H1 (cell line): ENCODE data around the gene ZNF441. TPM values are rescaled to one million over a fixed set of nuclear protein-coding genes. Genes with fewer than 3 reads are reported as not detected.

Experiments
- CTCF ChIA-PET: fragments of 300-600 bp; sonication (Branson Sonifier 250); formaldehyde crosslinking; loops from one replicate; lab custom pipeline; 2021; ENCODE audit not compliant: partially characterized antibody; lab: Charles Lee
- POLR2A ChIA-PET: fragments of 300-600 bp; sonication (Branson Sonifier 250); formaldehyde crosslinking; loops from one replicate; lab custom pipeline; 2021; ENCODE audit warnings: inconsistent platforms; ENCODE audit not compliant: partially characterized antibody; lab: Charles Lee
- DNase-seq, 2 experiments: peaks; one replicate each; pipeline versions ENCODE4 v3.0.0 to v3.0.0-alpha.2; 2010 to 2022; ENCODE audit warnings: low spot score in 2 of 2, low read depth in 1 of 2, mixed read lengths in 1 of 2
- FAIRE-seq: peaks from 2 replicates; lab custom pipeline; 2011; peaks lifted over from hg19 to GRCh38; lab: Jason Lieb, UNC
- H2AFZ ChIP-seq: 2 replicates; pipeline ENCODE4 v1.8.1; 2012; ENCODE audit warnings: low read length, inconsistent platforms
- H2AK5ac ChIP-seq: 2 replicates; pipeline ENCODE4 v1.6.1; 2013; ENCODE audit warnings: low read depth, low read length
- H2BK120ac ChIP-seq: replicated peaks from 2 replicates; pipeline ENCODE3; 2013; ENCODE audit warnings: low read depth, low read length, inconsistent platforms
- H2BK12ac ChIP-seq: 2 replicates; pipeline ENCODE4 v1.6.1; 2013; ENCODE audit warnings: low read depth, low read length
- H2BK15ac ChIP-seq: 2 replicates; pipeline ENCODE4 v1.6.1; 2013; ENCODE audit warnings: low read length
- H2BK20ac ChIP-seq: 2 replicates; pipeline ENCODE4 v1.6.1; 2013; ENCODE audit warnings: low read length
- H2BK5ac ChIP-seq: 2 replicates; pipeline ENCODE4 v1.6.1; 2013; ENCODE audit warnings: low read depth, low read length
- H3K14ac ChIP-seq: 2 replicates; pipeline ENCODE4 v1.6.1; 2013; ENCODE audit warnings: inconsistent platforms; ENCODE audit not compliant: insufficient read length
- H3K18ac ChIP-seq: 2 replicates; pipeline ENCODE4 v1.6.1; 2013; ENCODE audit warnings: low read length; ENCODE audit errors: extremely low read depth
- H3K23ac ChIP-seq: 2 replicates; pipeline ENCODE4 v1.6.1; 2013; ENCODE audit warnings: inconsistent platforms; ENCODE audit not compliant: insufficient read length
- H3K23me2 ChIP-seq: 2 replicates; pipeline ENCODE4 v1.6.1; 2013; ENCODE audit warnings: low read depth, low read length
- H3K27ac ChIP-seq: 2 replicates; pipeline ENCODE4 v1.6.1; 2011; ENCODE audit warnings: low read depth, low read length, inconsistent platforms
- H3K27me3 ChIP-seq, 4 experiments: replicated peaks in 1 of 4; 1 replicate in 1 of 4; 2 replicates in 3 of 4; pipeline versions ENCODE4 v1.6.1 to v1.8.1; 2011 to 2013; ENCODE audit warnings: low read length in 3 of 4, mild to moderate bottlenecking in 3 of 4, inconsistent platforms in 2 of 4, mixed read lengths in 2 of 4, moderate library complexity in 1 of 4; ENCODE audit not compliant: control insufficient read depth in 3 of 4, insufficient read depth in 3 of 4; ENCODE audit errors: extremely low read depth in 1 of 4
- H3K36me3 ChIP-seq, 4 experiments: 2 replicates each; pipeline versions ENCODE4 v1.6.1 to v1.8.1; 2011 to 2013; ENCODE audit warnings: mild to moderate bottlenecking in 4 of 4, low read length in 3 of 4, moderate library complexity in 2 of 4, control low read depth in 1 of 4, inconsistent platforms in 1 of 4; ENCODE audit not compliant: insufficient read depth in 4 of 4, control insufficient read depth in 2 of 4
- H3K4ac ChIP-seq: replicated peaks from 2 replicates; pipeline ENCODE3; 2013; ENCODE audit warnings: low read length, low read depth, mixed read lengths, inconsistent platforms; ENCODE audit not compliant: insufficient read length
- H3K4me1 ChIP-seq, 4 experiments: replicated peaks in 1 of 4; 1 replicate in 1 of 4; 2 replicates in 3 of 4; pipeline versions ENCODE4 v1.6.1 to v1.8.1; 2011 to 2013; ENCODE audit warnings: low read length in 3 of 4, inconsistent platforms in 2 of 4, mixed read lengths in 1 of 4; ENCODE audit not compliant: insufficient read depth in 4 of 4, control insufficient read depth in 3 of 4
- H3K4me2 ChIP-seq, 2 experiments: 2 replicates each; pipeline versions ENCODE4 v1.6.1 to v1.8.1; 2011 to 2013; ENCODE audit warnings: low read depth in 2 of 2, low read length in 2 of 2, control low read depth in 1 of 2, inconsistent platforms in 1 of 2, mild to moderate bottlenecking in 1 of 2; ENCODE audit not compliant: insufficient read depth in 1 of 2
- H3K4me3 ChIP-seq, 4 experiments: fragments of 200-600, 300-600 bp in 1 of 4; sonication (generic), shearing (Covaris generic), sonication (Bioruptor Twin) in 1 of 4; 2 replicates each; pipeline versions ENCODE4 v1.5.1 to v1.8.1; 2011 to 2016; ENCODE audit warnings: low read length in 4 of 4, low read depth in 3 of 4, control low read depth in 2 of 4, inconsistent platforms in 2 of 4, mild to moderate bottlenecking in 2 of 4, mixed read lengths in 1 of 4, moderate library complexity in 1 of 4; ENCODE audit not compliant: insufficient read depth in 2 of 4; ENCODE audit errors: extremely low read depth in 1 of 4
- H3K56ac ChIP-seq: replicated peaks from 2 replicates; pipeline ENCODE3; 2013; ENCODE audit warnings: low read depth, mild to moderate bottlenecking, mixed read lengths, low read length, inconsistent platforms; ENCODE audit not compliant: insufficient read length
- H3K79me1 ChIP-seq: 2 replicates; pipeline ENCODE4 v1.6.1; 2013; ENCODE audit warnings: low read depth, low read length, control low read depth
- H3K79me2 ChIP-seq, 2 experiments: 2 replicates each; pipeline versions ENCODE4 v1.6.1 to v1.8.1; 2012 to 2013; ENCODE audit warnings: low read length in 2 of 2, mild to moderate bottlenecking in 2 of 2, inconsistent platforms in 1 of 2; ENCODE audit not compliant: insufficient read depth in 2 of 2, control insufficient read depth in 1 of 2
- H3K9ac ChIP-seq, 4 experiments: replicated peaks in 1 of 4; 1 replicate in 1 of 4; 2 replicates in 3 of 4; pipeline versions ENCODE4 v1.6.1 to v1.8.1; 2011 to 2013; ENCODE audit warnings: low read depth in 3 of 4, low read length in 3 of 4, control low read depth in 2 of 4, mild to moderate bottlenecking in 2 of 4, moderate library complexity in 2 of 4, inconsistent platforms in 1 of 4; ENCODE audit errors: extremely low read depth in 1 of 4
- H3K9me3 ChIP-seq, 2 experiments: 2 replicates each; pipeline versions ENCODE4 v1.6.1 to v1.8.1; 2012 to 2013; ENCODE audit warnings: mild to moderate bottlenecking in 2 of 2, moderate library complexity in 2 of 2, control low read depth in 1 of 2, inconsistent platforms in 1 of 2, low read depth in 1 of 2, low read length in 1 of 2, mixed read lengths in 1 of 2; ENCODE audit not compliant: insufficient read depth in 2 of 2
- H4K20me1 ChIP-seq, 2 experiments: replicated peaks in 1 of 2; 2 replicates each; pipeline versions ENCODE3 to v1.8.1; 2011 to 2013; ENCODE audit warnings: inconsistent platforms in 2 of 2, low read length in 2 of 2, mild to moderate bottlenecking in 1 of 2; ENCODE audit not compliant: insufficient read depth in 2 of 2, control insufficient read depth in 1 of 2
- H4K5ac ChIP-seq: 2 replicates; pipeline ENCODE4 v1.6.1; 2013; ENCODE audit warnings: low read length, low read depth, mixed read lengths, inconsistent platforms; ENCODE audit not compliant: insufficient read length
- H4K8ac ChIP-seq: 2 replicates; pipeline ENCODE4 v1.8.0; 2013; ENCODE audit warnings: mild to moderate bottlenecking, moderate library complexity, low read length, inconsistent platforms; ENCODE audit not compliant: insufficient read depth; ENCODE audit errors: extremely low read depth
- H4K91ac ChIP-seq: replicated peaks from 2 replicates; pipeline ENCODE3; 2013; ENCODE audit warnings: low read length, mixed read lengths, inconsistent platforms; ENCODE audit not compliant: insufficient read length
- ASH2L ChIP-seq: fragments of 200-600, 300-600 bp; sonication (generic); IDR thresholded peaks from one replicate; pipeline ENCODE4 v1.7.1; 2017; ENCODE audit warnings: low read length
- ATF3 ChIP-seq: IDR thresholded peaks from 2 replicates; pipeline ENCODE4 v1.6.1; 2011; ENCODE audit warnings: low read depth, mild to moderate bottlenecking, low read length; ENCODE audit not compliant: insufficient read depth
- CBX8 ChIP-seq: fragments of 300-800, 300-1000 bp; sonication (generic); IDR thresholded peaks from 2 replicates; pipeline ENCODE4 v1.7.1; 2016; ENCODE audit warnings: low read depth, low read length, borderline replicate concordance
- CHD2 ChIP-seq: IDR thresholded peaks from 2 replicates; pipeline ENCODE4 v1.6.1; 2012; ENCODE audit warnings: low read length, improper control_type of control experiment
- CREB1 ChIP-seq: IDR thresholded peaks from 2 replicates; pipeline ENCODE4 v1.6.1; 2012; ENCODE audit warnings: inconsistent platforms
- CTBP2 ChIP-seq: IDR thresholded peaks from 2 replicates; pipeline ENCODE4 v1.7.0; 2011; ENCODE audit warnings: borderline replicate concordance, mild to moderate bottlenecking, moderate library complexity, mixed read lengths, low read length; ENCODE audit not compliant: insufficient read depth, insufficient read length
- JUN ChIP-seq: IDR thresholded peaks from 2 replicates; pipeline ENCODE4 v1.6.1; 2011; ENCODE audit warnings: low read depth, mild to moderate bottlenecking, improper control_type of control experiment, low read length
- MAFK ChIP-seq: IDR thresholded peaks from 2 replicates; pipeline ENCODE4 v1.6.1; 2012; ENCODE audit warnings: low read depth, mild to moderate bottlenecking, improper control_type of control experiment, low read length
- NANOG ChIP-seq: IDR thresholded peaks from 2 replicates; pipeline ENCODE4 v1.6.1; 2011; ENCODE audit warnings: low read length, low read depth, mild to moderate bottlenecking, inconsistent platforms; ENCODE audit not compliant: insufficient read depth, poor library complexity, severe bottlenecking
- PHF8 ChIP-seq: fragments of 200-600 bp; sonication (generic); conservative IDR thresholded peaks from 2 replicates; pipeline ENCODE4 v1.7.1; 2012; ENCODE audit warnings: low read depth, mild to moderate bottlenecking, inconsistent platforms, low read length, moderate library complexity
- POLR2A ChIP-seq, 2 experiments: IDR thresholded peaks; 1 replicate in 1 of 2; 2 replicates in 1 of 2; pipeline ENCODE4 v1.6.1; 2011; ENCODE audit warnings: low read depth in 2 of 2, low read length in 2 of 2, mild to moderate bottlenecking in 2 of 2; ENCODE audit errors: control extremely low read depth in 1 of 2
- RAD21 ChIP-seq, 2 experiments: IDR thresholded peaks in 1 of 2; conservative IDR thresholded peaks in 1 of 2; 2 replicates each; pipeline ENCODE4 v1.6.1; 2011; ENCODE audit warnings: low read depth in 2 of 2, low read length in 2 of 2, improper control_type of control experiment in 1 of 2, inconsistent platforms in 1 of 2, mild to moderate bottlenecking in 1 of 2, moderate library complexity in 1 of 2
- RBBP5 ChIP-seq: IDR thresholded peaks from 2 replicates; pipeline ENCODE4 v1.7.1; 2012; ENCODE audit warnings: low read depth, mild to moderate bottlenecking, inconsistent platforms, low read length, moderate library complexity, borderline replicate concordance
- SUZ12 ChIP-seq: fragments of 200-600 bp; sonication (generic); IDR thresholded peaks from 2 replicates; pipeline ENCODE4 v1.6.1; 2012; ENCODE audit warnings: mild to moderate bottlenecking, inconsistent platforms, low read length, moderate library complexity, mixed read lengths
- TCF12 ChIP-seq: IDR thresholded peaks from 2 replicates; pipeline ENCODE4 v1.6.1; 2011; ENCODE audit warnings: low read depth, mild to moderate bottlenecking, low read length
- WGBS, 2 experiments: shearing (Covaris generic) in 1 of 2; methylation state at CpG; one replicate each; pipeline versions ENCODE4 v1.1.6 to v1.1.7; 2013 to 2015; ENCODE audit warnings: low lambda C conversion rate in 2 of 2, mixed read lengths in 2 of 2, inconsistent platforms in 1 of 2, low coverage in 1 of 2, missing lambda C conversion rate in 1 of 2; ENCODE audit not compliant: insufficient replicate concordance in 2 of 2, insufficient coverage in 1 of 2, insufficient read length in 1 of 2; ENCODE audit errors: extremely low coverage in 1 of 2, missing lambda C conversion rate in 1 of 2; 5-methylcytosine and 5-hydroxymethylcytosine counted together
- polyA plus RNA-seq, 7 experiments: library from polyadenylated mRNA; depleted of rRNA in 3 of 7; stranded (reverse) in 5 of 7; unstranded in 2 of 7; fragments of >200 nt in 5 of 7; fragments of 200-250 nt in 2 of 7; gene quantifications; 1 replicate in 5 of 7; 2 replicates in 1 of 7; 4 replicates in 1 of 7; pipeline versions ENCODE4 v1.2.1 to v1.2.3, GENCODE V29; 2011 to 2013; ENCODE audit warnings: missing spikeins in 2 of 7, mixed read lengths in 2 of 7
- total RNA-seq: library from RNA; stranded (reverse); fragmentation: NEBNext Ultra II Directional; extraction: Animal tissue kit (Norgen Biotek cat#: 25700); gene quantifications from 2 replicates; pipeline ENCODE4 v1.2.1, GENCODE V29; 2021

The ZNF441 gene
- total and polyA plus RNA-seq, 2 of the 8 experiments (the other 6 are each of a cell fraction or from before 2014, with no cell fraction given), result 0.09 to 0.48 TPM

- Histone ChIP-seq H3K4me3 (no peak overlapping the region), H2BK12ac (no peak overlapping the region), H3K4ac (no peak overlapping the region), H3K23ac (no peak overlapping the region), H3K27me3 (no peaks in the 10 kb centered on the region), H3K79me1 (no peaks in the 10 kb centered on the region), H3K18ac (no peak overlapping the region), H2AFZ (no peak overlapping the region), H4K91ac (no peak overlapping the region), H3K36me3 (no peaks in the 10 kb centered on the region), H3K9ac (no peak overlapping the region), H2BK5ac (no peak overlapping the region), H3K9me3 (peaks cover 11 to 19% of the 10 kb centered on the region in 2 experiments), H2BK120ac (no peak overlapping the region), H3K56ac (no peak overlapping the region), H3K27ac (no peak overlapping the region), H3K79me2 (no peaks in the 10 kb centered on the region), H2BK20ac (no peak overlapping the region), H3K4me2 (no peak overlapping the region), H3K23me2 (no peaks in the 10 kb centered on the region), H3K4me1 (no peaks in the 10 kb centered on the region), H4K20me1 (no peaks in the 10 kb centered on the region), H3K14ac (no peak overlapping the region), H2BK15ac (no peak overlapping the region), H4K5ac (no peak overlapping the region), H2AK5ac (no peak overlapping the region), H4K8ac (no peak overlapping the region)
- DNase-seq, result no peak
- WGBS, 2 experiments, result 52% methylated on average over 2 of the region's 2 CpGs; no CpG with 5 or more reads in 1 of the 2 experiments
- ChIA-PET POLR2A (no interaction called here), CTCF (no interaction called here)
- no peak for FAIRE-seq
- TF ChIP-seq RAD21 (IDR thresholded peaks at IDR 0.05 in 1 of 2, conservative IDR thresholded peaks at IDR 0.05 in 1 of 2; ENCODE audit: low read depth in 2 of 2, low read length in 2 of 2) (no peak), ATF3 (no peak), PHF8 (no peak), CBX8 (no peak), MAFK (no peak), CREB1 (no peak), ASH2L (no peak), CTBP2 (no peak), RBBP5 (no peak), CHD2 (no peak), NANOG (no peak), SUZ12 (no peak), JUN (no peak), TCF12 (no peak), POLR2A (IDR thresholded peaks at IDR 0.05; ENCODE audit: control extremely low read depth in 1 of 2, low read depth in 2 of 2, low read length in 2 of 2) (no peak)
These were observed 17.0 kb upstream of the ZNF441 start for GRCh38 chr19:11749751-11750150.
